ENCODE measurements around the gene NAA60.

DNA sequence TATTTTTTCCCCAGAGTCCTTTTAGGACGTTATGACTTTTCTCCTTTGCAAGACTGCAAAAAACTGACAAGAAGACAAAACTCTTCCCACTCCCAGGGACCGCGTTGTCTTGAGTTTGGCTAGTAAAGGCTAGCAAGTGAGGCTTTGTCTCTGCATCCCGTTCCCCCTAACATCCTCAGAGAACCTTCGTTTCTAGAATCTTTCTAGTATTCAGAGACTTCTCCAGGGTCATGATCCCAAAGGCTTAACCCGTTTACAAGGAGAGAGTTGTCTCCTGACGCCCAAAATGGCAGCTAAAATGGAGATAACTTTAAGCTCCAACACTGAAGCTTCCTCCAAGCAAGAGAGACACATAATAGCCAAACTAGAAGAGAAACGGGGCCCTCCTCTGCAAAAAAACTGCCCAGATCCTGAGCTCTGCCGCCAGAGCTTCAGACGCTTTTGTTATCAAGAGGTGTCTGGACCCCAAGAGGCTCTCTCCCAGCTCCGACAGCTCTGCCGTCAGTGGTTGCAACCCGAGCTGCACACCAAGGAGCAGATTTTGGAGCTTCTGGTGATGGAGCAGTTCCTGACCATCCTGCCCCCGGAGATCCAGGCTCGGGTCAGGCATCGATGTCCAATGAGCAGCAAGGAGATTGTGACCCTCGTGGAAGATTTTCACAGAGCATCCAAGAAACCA lies 41.6 kb upstream of the NAA60 start:
- no peak for TF ChIP-seq RBBP5 (IDR thresholded peaks at IDR 0.05; ENCODE audit: borderline replicate concordance, insufficient read depth, low read length, poor library complexity, severe bottlenecking)
- TF ChIP-seq, protein P1, sequence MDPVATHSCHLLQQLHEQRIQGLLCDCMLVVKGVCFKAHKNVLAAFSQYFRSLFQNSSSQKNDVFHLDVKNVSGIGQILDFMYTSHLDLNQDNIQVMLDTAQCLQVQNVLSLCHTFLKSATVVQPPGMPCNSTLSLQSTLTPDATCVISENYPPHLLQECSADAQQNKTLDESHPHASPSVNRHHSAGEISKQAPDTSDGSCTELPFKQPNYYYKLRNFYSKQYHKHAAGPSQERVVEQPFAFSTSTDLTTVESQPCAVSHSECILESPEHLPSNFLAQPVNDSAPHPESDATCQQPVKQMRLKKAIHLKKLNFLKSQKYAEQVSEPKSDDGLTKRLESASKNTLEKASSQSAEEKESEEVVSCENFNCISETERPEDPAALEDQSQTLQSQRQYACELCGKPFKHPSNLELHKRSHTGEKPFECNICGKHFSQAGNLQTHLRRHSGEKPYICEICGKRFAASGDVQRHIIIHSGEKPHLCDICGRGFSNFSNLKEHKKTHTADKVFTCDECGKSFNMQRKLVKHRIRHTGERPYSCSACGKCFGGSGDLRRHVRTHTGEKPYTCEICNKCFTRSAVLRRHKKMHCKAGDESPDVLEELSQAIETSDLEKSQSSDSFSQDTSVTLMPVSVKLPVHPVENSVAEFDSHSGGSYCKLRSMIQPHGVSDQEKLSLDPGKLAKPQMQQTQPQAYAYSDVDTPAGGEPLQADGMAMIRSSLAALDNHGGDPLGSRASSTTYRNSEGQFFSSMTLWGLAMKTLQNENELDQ (CRISPR knock-in tag; IDR thresholded peaks at IDR 0.05; ENCODE audit: borderline replicate concordance) = no peak
- no peak for TF ChIP-seq HDAC2 (IDR thresholded peaks at IDR 0.05)
